Esophagus mucosa (tissue), 1 donor: ENCODE results near the gene SPTLC2. TPM values are rescaled to one million over a fixed set of nuclear protein-coding genes. Genes with fewer than 3 reads are reported as not detected.
"Not testable (repeated sequence)": the region's sequence is repeated elsewhere in the genome, so short reads cannot be mapped to it uniquely, and the experiment has no call there.

Experiments used
- ATAC-seq: fragments of 200-7000 bp; cut with Tn5 transposase; one replicate; pipeline ENCODE4 v1.9.1; 2020
- total RNA-seq: library from RNA; stranded (reverse); gene quantifications from one replicate; pipeline ENCODE4 v1.2.4, GENCODE V29; 2023
- donor health status: DM: yes; HTN: yes; CAD: no.

The SPTLC2 gene
- total RNA-seq, 1 donor from 2014 or later = 40.1 TPM

DNA sequence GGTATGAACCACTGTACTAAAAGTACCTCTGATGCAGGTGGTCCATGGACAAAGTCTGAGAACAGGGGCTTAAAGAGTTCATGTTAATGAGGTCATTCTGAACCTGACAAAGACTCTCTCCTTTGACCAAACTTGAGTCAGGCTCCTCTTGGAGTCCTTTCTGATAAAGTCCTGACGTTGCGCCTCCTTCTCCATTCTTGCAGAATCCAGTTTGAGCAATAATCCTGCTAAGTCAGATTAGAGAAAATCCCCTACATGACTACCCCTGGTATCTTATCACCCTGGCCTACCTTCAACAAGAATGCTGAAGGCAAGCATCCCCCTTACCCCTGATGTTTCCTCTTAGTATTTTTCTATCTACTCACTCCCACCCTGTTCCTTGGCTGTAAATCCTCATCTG is 71.9 kb downstream of the SPTLC2 start:
- no peak for ATAC-seq

DNA sequence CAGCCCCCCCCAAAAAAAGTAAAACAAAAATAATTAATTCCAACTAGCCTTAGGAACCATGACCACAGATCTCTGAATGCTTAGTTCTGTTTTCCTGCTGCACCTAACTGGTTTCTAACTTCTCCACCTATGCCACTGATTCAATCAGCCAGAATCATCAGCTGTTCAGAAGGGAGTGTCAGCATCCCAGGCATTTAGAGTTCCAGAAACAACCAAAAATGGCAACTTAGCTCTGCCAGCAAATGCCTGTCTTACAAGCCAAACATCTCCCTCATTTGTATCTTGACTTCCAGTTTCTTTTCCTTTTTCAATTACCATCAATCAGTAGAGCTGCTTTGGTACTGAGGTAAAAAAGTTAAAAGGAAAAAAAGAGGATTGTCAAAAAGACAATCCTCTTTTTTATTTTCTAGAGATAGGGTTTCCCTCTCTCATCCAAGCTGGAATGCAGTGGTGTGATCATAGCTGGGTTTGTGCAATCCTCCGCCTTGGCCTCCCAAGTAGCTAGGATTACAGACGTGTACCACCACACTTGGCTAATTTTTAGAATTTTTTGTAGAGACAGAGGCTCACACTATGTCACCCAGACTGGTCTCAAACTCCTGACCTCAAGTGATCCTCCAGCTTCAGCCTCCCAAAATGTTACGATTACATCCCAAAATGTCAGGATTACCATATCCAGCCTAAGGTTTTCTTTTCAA is 72.7 kb downstream of the SPTLC2 start:
- ATAC-seq = no peak

GRCh38 chr14:77543240-77543551 is 73.2 kb downstream of the SPTLC2 start:
- no peak for ATAC-seq

DNA sequence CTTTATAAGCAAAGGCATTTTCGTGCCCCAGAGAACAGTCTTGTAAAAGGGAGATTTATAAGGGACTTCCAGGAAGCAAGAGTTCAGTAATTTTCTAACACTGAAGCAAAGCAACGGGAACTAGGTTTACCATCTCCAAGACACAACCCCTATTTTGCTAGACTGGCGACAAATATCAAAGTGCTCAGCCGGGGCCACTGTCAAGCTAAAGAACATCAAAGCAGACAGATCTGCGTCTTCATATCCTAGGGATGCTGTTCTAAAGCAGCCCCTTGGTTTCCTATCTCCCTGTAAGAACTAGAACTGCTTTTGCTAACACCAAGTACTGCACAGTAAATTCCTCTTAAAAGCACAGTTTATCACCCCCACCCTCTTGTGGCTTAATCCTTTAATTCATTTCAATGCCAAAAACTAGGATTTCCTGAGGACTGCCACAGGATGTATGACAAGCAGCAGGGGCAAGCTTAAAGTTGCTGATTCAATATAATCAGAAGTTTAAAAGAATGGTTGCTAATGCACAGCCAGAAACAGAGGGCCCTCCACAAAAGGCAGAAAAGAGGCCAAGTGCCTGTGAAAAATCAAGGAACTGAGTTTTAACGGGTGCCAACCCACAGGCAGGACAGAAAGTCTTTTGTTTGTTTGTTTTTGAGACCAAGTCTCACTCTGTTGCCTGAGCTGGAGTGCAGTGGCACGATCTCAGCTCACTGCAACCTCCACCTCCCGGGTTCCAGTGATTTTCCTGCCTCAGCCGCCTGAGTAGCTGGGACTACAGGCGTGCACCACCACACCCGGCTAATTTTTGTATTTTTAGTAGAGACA is 73.8 kb downstream of the SPTLC2 start:
- ATAC-seq = no peak

DNA sequence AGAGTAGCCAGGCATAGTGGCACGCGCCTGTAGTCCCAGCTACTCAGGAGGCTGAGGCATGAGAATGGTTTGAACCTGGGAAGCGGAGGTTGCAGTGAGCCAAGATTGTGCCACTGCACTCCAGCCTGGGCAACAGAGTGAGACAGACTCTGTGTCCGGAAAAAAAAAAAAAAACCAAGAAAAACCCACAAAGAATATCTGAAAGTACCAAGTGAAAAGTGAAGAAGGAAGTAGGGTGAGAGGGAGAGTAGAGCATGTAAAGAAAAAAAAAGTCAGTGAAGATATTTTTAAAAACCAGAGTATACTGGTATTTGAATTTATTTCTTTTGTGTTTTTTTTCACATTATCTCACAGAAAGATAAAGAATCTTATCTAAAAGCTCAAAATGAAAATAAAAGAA is 74.5 kb downstream of the SPTLC2 start:
- ATAC-seq = no peak

GRCh38 chr14:77536951-77537350 is 79.5 kb downstream of the SPTLC2 start:
- not testable (repeated sequence) for ATAC-seq

DNA sequence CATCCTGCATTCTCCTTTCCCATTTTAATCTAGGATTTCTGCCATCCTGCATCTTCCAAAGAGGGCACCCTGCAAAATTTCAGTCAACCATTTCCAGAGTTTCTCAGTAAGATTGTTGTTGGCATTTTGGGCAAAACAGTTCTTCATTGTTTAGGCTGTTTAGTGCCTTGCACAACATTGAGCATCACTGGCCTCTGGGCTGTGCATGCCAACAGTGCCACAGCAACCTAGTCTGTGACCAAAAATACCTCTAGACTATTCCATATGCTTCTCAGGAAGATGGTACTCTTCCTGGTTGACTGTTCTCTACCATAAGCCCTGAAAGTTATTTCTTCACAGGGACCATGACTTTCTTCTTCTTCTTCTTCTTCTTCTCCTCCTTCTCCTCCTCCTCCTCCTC is 85.4 kb downstream of the SPTLC2 start:
- ATAC-seq = no peak

- no peak for ATAC-seq
These were observed 86.5 kb downstream of the SPTLC2 start for GRCh38 chr14:77529963-77530362.

GRCh38 chr14:77529213-77529612 is 87.2 kb downstream of the SPTLC2 start:
- no peak for ATAC-seq

GRCh38 chr14:77528701-77529100 is 87.7 kb downstream of the SPTLC2 start:
- ATAC-seq = not testable (repeated sequence)

DNA sequence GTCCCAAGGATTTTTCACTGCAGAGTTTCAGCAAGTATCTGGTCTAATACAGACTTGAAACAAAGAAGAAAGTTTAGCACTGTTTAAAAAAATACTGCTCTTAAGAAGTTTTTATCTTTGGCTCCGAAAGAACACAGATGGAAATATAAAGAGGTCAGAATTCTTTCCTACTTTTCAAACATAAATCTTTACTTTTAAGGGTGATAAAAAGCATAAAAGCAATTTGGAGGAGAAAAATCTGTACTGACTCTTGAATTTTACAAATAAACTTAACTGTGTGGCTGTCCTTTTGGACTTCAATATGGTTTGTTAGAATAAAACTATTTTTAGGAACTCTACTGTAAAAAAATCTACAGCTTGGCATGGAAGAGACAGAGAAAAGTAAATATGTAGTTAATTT is 90.2 kb downstream of the SPTLC2 start:
- no peak for ATAC-seq

DNA sequence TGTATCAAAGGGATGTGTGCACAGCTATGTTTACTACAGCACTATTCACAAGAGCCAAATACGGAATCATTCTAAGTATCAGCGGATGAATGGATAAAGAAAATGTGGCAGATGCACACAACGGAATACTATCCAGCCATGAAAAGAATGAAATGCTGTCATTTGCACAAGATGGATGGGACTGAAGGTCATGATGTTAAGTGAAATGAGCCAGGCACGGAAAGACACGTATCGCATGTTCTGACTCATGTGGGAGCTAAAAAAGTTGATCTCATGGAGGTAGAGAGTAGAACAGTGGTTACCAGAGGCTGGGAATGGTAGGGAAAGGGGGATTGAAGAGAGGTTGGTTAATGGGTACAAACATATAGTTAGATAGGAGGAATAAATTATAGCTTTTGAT is 91.9 kb downstream of the SPTLC2 start:
- ATAC-seq = no peak

DNA sequence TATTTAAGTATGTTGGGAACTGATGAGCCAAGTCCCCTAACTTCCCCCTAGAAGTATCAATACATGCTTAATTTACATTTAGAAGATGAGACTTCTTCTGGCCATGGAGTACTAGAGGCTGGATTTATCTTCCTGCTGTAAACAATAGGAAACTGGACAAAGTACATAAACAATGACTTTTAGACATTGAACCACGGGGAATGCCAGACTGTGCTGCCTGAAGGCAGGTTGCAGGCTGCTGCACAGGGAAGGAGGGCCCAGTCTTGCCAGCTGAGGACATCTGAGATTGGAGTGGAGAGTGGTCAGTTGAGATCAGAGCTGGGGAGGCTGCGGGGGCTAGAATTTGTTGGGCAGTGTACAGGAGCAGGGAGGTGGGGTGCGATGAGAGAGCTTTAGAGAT is 93.3 kb downstream of the SPTLC2 start:
- ATAC-seq = no peak

DNA sequence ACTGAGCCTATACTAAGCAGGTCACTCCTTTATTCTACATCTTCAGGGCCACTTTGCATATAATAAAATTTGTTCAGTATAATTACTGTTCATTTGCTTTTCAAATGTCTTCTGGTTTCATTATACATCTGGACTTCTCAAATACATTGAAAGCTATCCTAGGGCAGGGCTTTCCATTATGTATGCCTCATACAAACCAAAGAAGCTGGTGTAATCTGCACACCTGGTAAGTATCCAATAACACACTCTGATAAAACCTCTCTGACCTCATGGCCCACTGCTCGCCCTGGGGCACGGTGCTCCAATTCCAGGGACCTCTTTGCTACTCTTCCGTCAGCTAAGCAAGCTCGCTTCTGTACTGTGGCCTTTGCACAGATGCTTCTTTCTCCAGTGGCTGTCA is 95.9 kb downstream of the SPTLC2 start:
- ATAC-seq = no peak

- no peak for ATAC-seq
These were observed 100.3 kb downstream of the SPTLC2 start for GRCh38 chr14:77516126-77516525.

- ATAC-seq = no peak
These were observed 104.8 kb downstream of the SPTLC2 start for GRCh38 chr14:77511486-77512162.

DNA sequence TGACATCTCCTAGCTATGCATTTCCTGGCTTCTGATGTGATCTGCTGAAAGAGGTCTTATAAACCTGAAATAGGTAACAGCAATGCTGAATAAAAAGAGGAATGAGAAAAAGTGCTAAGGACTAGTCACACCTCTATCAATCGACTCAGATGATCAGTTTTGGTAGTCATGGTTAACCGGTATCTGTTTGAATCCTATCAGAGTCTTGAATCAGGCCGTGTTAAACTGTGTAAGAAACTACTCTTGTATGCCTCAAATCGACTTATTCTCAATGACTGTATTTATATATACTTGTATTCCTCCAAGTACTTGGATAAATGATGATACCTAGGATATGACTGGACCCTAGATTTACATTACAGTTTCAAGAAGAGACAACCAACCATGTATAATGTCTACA is 107.1 kb downstream of the SPTLC2 start:
- ATAC-seq = no peak

DNA sequence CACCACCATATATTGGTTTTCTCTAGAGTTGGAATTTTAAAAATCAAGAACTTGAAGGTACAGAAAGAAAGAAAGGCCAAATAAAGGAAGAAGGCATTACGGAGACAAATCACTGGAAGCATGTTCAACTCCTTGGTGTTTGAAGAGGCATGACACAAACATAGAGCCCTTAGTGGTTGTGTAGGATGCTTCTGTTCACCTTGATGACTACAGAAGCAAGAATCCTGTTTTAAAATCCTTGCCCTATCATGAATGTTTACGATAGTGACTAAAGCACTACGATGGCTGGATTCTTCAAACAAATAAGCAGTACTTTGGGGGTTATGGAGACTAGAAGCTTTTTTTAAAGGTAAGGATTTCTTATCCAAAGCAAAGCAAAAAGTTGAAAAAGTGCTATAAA is 107.6 kb downstream of the SPTLC2 start:
- ATAC-seq = no peak

GRCh38 chr14:77508249-77508648 is 108.2 kb downstream of the SPTLC2 start:
- ATAC-seq = no peak

DNA sequence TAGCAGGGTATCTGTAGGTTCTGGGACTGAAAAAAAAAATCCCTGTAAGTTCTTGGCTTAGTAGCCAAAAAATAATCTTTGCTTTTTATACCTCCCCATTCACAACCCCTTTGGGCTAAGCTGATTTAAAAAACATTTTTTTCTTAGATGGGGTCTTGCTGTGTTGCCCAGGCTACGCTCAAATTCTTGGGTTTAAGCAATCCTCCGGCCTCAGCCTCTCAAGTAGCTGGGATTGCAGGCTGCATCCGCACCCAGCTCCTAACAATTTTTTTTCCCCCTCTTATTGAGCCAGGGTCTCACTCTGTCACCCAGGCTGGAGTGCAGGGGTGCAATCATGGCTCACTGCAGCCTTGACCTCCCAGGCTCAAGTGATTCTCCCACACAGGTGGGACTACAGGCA is 108.7 kb downstream of the SPTLC2 start:
- ATAC-seq = no peak

- no peak for ATAC-seq
These were observed 111.4 kb downstream of the SPTLC2 start for GRCh38 chr14:77505031-77505430.

GRCh38 chr14:77503138-77503537 is 113.3 kb downstream of the SPTLC2 start:
- ATAC-seq = no peak

- ATAC-seq = no peak
These were observed 114.2 kb downstream of the SPTLC2 start for GRCh38 chr14:77502109-77502782.
